ENCODE results near the gene BLACAT1. TPM values are rescaled to one million over a fixed set of nuclear protein-coding genes. Genes with fewer than 3 reads are reported as not detected.
A peak's percentile ranks its signal among the peaks of the same experiment; 100 is the strongest.
"Not testable (repeated sequence)": the region's sequence is repeated elsewhere in the genome, so short reads cannot be mapped to it uniquely, and the experiment has no call there.

The BLACAT1 gene
- total RNA-seq, 1 donor from 2014 or later, result not detected

- peak; percentile 84 for DNase-seq (ENCODE audit: low read depth)
These were observed 34.0 kb downstream of the BLACAT1 start, which contains the start of gene LEMD1 for GRCh38 chr1:205421798-205422197. Gene LEMD1 (minus strand): TSS chr1:205422056. CDS start chr1:205420536, 1,520 bp downstream.

DNA sequence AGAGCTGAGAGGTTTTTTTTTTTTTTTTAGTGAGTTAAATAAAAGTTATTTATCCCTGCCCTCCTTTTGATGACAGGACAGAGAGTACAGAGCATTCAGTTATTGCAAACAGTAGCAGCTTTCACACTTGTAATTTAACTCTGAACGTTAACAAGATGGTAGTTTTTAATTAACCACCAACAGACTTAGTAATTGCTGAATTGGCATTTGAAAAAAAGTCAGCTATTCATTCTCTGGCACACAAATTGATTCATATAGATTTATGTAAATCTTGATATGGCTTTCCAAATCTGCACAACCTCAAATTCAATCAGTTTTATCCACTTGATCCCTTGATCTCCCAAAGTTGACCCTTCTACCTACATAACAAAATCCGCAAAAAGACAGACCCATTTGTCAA is 34.9 kb downstream of the BLACAT1 start:
- no peak for DNase-seq (ENCODE audit: low read depth)

DNA sequence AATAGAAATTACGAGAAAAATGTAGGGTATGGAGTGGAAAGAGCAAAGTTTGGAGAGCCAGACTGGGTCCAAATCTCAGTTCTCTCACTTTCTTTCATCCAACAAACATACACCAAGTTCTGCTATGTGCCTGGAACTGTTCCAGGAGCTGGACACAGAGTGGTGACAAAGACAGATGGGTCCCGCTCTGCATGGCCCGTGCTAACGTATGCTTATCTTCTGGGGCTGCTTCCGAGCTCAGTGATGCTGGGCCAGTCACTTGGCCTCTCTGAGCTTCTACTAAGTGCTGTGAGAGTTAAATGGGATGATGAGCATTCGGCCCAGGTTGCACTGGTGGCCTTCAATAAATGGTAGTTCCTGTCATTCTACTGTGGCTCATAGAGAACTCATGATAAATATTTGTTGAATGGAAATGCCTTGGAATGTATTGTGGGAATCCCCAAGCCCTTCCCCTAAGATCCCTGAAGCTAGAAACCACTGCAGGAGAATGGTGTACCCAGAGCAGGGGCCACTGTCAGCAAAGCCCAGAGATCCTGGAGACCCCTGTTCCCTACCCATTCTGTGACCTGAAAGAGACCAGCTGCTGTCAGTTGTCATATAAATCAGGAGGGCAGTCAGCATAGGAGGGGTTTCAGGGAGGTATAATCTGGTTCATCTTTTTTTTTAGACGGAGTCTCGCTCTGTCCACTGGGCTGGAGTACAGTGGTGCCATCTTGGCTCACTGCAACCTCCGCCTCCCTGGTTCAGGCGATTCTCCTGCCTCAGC is 37.8 kb downstream of the BLACAT1 start:
- DNase-seq (ENCODE audit: low read depth), result no peak

- DNase-seq (ENCODE audit: low read depth), result no peak
These were observed 39.5 kb downstream of the BLACAT1 start for GRCh38 chr1:205416322-205416721.

DNA sequence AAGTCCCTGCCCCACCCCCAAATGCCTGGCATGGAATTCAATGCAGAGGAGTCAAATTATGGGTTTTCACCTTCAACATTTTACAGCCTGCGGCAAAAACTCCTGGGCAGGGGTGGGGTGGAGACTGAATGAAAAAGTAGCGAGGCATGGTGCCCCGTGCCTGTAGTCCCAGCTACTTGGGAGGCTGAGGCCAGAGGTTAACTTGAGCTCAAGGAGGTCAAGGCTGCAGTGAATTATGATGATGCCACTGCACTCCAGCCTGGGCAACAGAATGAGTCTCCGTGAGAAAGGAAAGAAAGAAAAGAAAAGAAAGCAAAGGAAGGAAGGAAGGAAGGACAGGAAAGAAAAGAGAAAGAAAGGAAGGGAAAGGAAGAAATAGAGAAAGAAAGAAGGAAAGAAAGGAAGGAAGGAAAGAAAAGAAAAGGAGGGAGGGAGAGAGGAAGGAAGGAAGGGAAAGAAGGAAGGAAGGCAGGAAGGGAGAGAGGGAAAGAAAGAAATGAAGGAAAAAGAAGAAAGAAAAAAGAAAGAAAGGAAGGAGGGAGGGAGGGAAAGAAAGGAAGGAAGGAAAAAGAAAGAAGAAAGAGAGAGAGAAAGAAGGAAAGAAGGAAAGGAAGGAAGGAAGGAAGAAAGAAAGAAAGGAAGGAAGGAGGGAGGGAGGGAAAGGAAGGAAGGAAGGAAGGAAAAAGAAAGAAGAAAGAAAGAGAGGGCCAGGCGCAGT is 45.1 kb downstream of the BLACAT1 start:
- no peak for DNase-seq (ENCODE audit: low read depth)

GRCh38 chr1:205407970-205408369 is 47.9 kb downstream of the BLACAT1 start:
- DNase-seq (ENCODE audit: low read depth), result no peak

DNA sequence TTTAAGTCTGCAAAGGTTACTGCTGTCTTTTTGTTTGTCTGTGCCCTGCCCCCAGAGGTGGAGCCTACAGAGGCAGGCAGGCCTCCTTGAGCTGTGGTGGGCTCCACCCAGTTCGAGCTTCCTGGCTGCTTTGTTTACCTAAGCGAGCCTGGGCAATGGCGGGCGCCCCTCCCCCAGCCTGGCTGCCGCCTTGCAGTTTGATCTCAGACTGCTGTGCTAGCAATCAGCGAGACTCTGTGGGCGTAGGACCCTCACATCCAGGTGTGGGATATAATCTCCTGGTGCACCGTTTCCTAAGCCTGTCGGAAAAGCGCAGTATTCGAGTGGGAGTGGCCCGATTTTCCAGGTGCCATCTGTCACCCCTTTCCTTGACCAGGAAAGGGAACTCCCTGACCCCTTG is 49.6 kb downstream of the BLACAT1 start:
- DNase-seq (ENCODE audit: low read depth), result not testable (repeated sequence)

MicroRNAs encoded within 50 kb of the gene (microRNA counts, 767-probe panel; counts per million panel counts)
- not detected for microRNA hsa-miR-135b-5p

Small RNA genes within 50 kb of the gene (microRNA-seq; reads per million reads assigned to microRNA genes)
- 0.48 reads per million for gene MIR135B

Other genes starting within 250 kb of the BLACAT1 start
- gene DSTYK, start 244.3 kb downstream of the BLACAT1 start, total RNA-seq, result 8.4 and 11.6 TPM in 2 replicates
- gene TMCC2, start 228.1 kb downstream of the BLACAT1 start, total RNA-seq, result 15.0 and 24.0 TPM in 2 replicates
- gene NUAK2, start 134.3 kb downstream of the BLACAT1 start, total RNA-seq, result 0.70 and 0.88 TPM in 2 replicates
- not detected in 2 replicates for gene KLHDC8A, start 99.1 kb downstream of the BLACAT1 start, total RNA-seq
- not detected in 2 replicates for gene LEMD1, start 34.0 kb downstream of the BLACAT1 start, total RNA-seq
- 33.3 and 50.5 TPM in 2 replicates for gene CDK18, start 48.6 kb upstream of the BLACAT1 start, total RNA-seq
- 18.1 and 19.0 TPM in 2 replicates for gene ELK4, start 176.0 kb upstream of the BLACAT1 start, total RNA-seq
- 12.1 and 12.7 TPM in 2 replicates for gene SLC45A3, start 224.5 kb upstream of the BLACAT1 start, total RNA-seq

Data from myocyte (in vitro differentiated cells).